GM10248 (cell line): ENCODE results near the gene MT1F.

ENCODE experiments used
- CTCF ChIA-PET: fragments of 300-600 bp; sonication (Branson Sonifier 250); formaldehyde crosslinking; extraction: SDS; loops from one replicate; lab custom pipeline; 2021; ENCODE audit warnings: antibody characterized with exemption; lab: Yijun Ruan, JAX
- POLR2A ChIA-PET: fragments of 350-650 bp; sonication (Branson Sonifier 250); formaldehyde crosslinking; extraction: SDS; loops from one replicate; lab custom pipeline; 2020; ENCODE audit warnings: antibody characterized with exemption; lab: Yijun Ruan, JAX
- DNase-seq: peaks from one replicate; pipeline ENCODE4 v3.0.0; 2012; ENCODE audit errors: extremely low spot score
- TF ChIP-seq, protein P1 (sequence below): IDR thresholded peaks from 2 replicates; pipeline ENCODE4 v1.5.1; 2012; ENCODE audit warnings: mild to moderate bottlenecking, low read depth; ENCODE audit errors: extremely low read depth, missing control alignments, control extremely low read depth

The MT1F gene

DNA sequence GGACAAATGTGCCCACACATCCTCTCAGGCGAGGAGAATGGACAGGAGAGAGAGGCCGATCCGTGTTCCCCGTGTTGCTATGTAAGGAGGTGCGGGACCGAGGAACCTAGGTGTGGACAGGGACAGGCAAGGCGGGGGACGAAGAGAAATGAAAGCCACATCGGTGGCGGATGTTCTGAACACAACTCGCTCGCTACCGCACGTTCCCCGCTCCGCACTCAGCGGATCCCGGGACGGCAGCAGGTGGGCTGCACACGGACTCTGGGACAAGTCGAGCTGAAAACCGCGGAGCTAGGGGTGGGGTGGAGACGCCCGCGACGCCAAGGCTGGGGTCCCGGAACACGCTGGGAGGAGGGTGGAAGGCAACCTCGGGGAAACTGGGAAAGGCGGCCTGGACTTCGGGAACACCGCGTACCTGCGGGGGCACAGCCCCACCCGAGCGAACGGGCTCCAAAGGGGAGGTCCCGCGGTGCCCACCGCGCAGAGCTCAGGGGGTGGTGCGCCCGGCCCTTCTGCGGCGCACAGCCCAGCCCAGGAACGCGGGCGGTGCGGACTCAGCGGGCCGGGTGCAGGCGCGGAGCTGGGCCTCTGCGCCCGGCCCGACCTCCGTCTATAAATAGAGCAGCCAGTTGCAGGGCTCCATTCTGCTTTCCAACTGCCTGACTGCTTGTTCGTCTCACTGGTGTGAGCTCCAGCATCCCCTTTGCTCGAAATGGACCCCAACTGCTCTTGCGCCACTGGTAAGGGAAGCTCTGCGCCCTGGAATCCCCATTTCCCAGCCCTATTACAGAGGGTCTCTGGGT is 32.4 kb upstream of the MT1F start, which contains the start of gene MT1E:
TSS of gene MT1E (plus strand) at position 642 of the 803 bp plus-strand sequence. CDS start at position 713, 71 bp downstream.
- ChIA-PET CTCF (interaction anchor here (1.2 to 1.5 kb wide), 4 partner anchors 8 to 77 kb away, joined by 3 to 4 read pairs (median 4); no protein-coding TSS in a partner anchor), POLR2A (interaction anchor here (0.6 kb wide), 1 partner anchor 9 kb away, joined by 3 read pairs; no protein-coding TSS in a partner anchor)
- TF ChIP-seq, protein P1, sequence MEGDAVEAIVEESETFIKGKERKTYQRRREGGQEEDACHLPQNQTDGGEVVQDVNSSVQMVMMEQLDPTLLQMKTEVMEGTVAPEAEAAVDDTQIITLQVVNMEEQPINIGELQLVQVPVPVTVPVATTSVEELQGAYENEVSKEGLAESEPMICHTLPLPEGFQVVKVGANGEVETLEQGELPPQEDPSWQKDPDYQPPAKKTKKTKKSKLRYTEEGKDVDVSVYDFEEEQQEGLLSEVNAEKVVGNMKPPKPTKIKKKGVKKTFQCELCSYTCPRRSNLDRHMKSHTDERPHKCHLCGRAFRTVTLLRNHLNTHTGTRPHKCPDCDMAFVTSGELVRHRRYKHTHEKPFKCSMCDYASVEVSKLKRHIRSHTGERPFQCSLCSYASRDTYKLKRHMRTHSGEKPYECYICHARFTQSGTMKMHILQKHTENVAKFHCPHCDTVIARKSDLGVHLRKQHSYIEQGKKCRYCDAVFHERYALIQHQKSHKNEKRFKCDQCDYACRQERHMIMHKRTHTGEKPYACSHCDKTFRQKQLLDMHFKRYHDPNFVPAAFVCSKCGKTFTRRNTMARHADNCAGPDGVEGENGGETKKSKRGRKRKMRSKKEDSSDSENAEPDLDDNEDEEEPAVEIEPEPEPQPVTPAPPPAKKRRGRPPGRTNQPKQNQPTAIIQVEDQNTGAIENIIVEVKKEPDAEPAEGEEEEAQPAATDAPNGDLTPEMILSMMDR = no peak
- DNase-seq = no peak

DNA sequence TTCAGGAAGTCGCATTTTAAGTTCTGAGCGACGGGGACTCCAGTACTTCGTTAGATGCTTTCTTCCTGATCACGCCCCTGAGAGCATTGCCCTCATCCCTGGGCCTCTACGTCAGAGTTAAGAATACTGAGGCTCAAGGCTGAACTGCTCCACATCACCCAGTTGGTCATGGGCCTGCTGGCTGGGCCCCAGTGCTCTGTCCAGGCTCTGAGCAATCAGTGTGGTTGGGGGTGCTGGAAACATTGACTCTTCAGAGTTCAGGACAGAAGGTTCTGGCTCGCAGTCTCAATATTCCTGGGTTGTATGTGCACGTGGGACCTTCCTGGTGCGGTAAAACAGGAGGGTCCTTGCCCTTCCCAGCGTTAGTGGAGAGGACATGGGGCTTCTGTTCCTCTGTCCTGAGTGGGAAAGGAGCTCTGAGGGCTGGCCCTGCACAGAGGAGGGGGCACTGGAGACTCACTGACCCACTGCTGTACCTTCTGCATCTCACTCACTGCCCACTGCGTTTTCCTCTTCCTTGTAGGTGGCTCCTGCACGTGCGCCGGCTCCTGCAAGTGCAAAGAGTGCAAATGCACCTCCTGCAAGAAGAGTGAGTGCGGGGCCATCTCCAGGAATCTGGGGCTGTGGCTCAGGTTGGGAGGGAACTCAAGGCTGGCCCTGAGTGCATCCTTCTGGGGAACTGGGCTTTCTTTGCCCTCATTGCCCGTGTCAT is 31.7 kb upstream of the MT1F start:
- DNase-seq = no peak
- ChIA-PET POLR2A (interaction anchor here (0.6 kb wide), 1 partner anchor 9 kb away, joined by 3 read pairs; no protein-coding TSS in a partner anchor), CTCF (interaction anchor here (1.0 to 1.5 kb wide), 6 partner anchors 8 to 240 kb away, joined by 3 to 4 read pairs (median 4); no protein-coding TSS in a partner anchor)
- TF ChIP-seq, protein P1 = no peak

DNA sequence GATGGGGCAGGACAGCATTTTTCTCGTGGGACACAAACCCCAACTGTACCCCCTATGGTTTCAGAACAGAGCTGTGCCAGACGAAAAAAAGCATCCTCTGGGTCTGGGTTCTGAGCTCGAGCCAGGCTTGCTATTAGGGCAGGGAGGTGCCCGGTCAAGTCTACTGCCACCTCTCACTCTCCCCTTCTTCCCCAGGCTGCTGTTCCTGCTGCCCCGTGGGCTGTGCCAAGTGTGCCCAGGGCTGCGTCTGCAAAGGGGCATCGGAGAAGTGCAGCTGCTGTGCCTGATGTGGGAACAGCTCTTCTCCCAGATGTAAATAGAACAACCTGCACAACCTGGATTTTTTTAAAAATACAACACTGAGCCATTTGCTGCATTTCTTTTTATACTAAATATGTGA is 31.1 kb upstream of the MT1F start:
- no peak for DNase-seq
- TF ChIP-seq, protein P1 = no peak
- CTCF ChIA-PET = interaction anchor here (1.0 to 1.5 kb wide), 4 partner anchors 9 to 240 kb away, joined by 3 to 4 read pairs (median 3); no protein-coding TSS in a partner anchor
- POLR2A ChIA-PET = no interaction called here

DNA sequence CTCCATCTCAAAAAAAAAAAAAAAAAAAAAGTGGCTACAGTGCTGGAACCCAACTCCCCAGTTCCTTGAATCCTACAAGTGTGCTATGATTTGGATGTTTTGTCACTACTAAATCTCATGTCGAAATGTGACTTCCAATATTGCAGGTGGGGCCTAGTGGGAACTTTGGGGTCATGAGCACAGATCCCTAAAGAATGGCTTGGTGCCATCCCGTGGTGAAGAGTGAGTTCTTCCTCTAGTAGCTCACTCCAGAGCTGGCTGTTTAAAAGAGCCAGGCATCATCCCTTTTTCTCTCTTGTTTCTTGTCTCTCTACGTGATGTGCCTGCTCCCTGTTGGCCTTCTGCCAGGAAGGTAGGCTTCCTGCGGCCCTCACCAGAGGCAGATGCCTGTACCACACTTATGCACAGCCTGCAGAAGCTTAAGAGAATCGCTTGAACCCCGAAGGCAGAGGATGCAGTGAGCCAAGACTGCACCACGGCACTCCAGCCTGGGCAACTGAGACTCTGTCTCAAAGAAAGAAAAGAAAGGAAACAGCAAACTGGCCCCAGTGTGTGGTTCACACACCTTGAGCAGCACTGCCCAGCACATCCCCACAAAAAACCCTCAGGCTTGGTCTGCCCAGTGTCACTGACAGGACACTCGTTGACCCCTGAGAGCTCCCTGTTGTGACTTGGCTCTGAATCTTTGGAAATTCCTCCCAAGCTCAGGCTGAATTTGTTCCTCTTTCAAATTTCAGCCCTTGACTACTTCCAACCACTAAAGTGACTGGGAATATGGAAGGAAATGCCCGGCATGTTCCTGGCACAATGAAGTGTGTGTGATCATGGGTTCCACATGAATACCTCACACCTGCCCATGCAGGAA is 29.0 kb upstream of the MT1F start:
- ChIA-PET POLR2A (no interaction called here), CTCF (interaction anchor here (1.2 to 1.4 kb wide), 3 partner anchors 14 to 52 kb away, joined by 3 to 5 read pairs (median 4); no protein-coding TSS in a partner anchor)
- TF ChIP-seq, protein P1 = no peak
- no peak for DNase-seq

DNA sequence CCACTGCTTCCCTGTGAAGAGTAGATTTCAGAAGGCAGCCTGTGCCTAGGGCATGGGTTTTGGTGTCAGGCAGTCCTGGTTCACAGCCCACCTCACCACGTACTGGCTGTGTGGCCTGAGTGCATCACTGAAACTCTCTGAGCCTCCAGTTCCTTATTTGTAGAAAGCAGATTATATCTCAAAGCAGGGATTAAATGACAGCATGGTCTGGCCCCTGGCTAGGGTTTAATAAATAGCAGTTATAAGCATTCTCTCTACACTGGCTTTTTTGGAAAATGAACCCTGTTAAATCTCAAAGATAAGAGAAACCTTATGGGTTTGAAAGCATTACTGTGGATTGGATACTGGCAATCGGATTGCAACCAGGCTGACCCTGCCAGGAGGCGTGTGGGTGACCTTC is 28.2 kb upstream of the MT1F start:
- ChIA-PET CTCF (interaction anchor here (0.8 to 1.4 kb wide), 3 partner anchors 29 to 53 kb away, joined by 3 to 5 read pairs (median 3); no protein-coding TSS in a partner anchor), POLR2A (no interaction called here)
- TF ChIP-seq, protein P1 = no peak
- DNase-seq = no peak
